Panc1 (cell line): ENCODE results near the gene STK24. TPM values are rescaled to one million over a fixed set of nuclear protein-coding genes. Genes with fewer than 3 reads are reported as not detected.
A peak's percentile ranks its signal among the peaks of the same experiment; 100 is the strongest.
"Not testable (repeated sequence)": the region's sequence is repeated elsewhere in the genome, so short reads cannot be mapped to it uniquely, and the experiment has no call there.

Experiments used
- ATAC-seq: fragments of 200-7000 bp; cut with Tn5 transposase; 2 replicates; pipeline ENCODE4 v1.9.1; 2020; ENCODE audit warnings: mild to moderate bottlenecking, moderate library complexity
- BruUV-seq: library from RNA; stranded (reverse); fragments of 400-500 nt; replicated peaks from 2 replicates; lab custom pipeline; 2021; lab: Mats Ljungman, UMichigan
- CTCF ChIA-PET: fragments of 300-600 bp; sonication (Branson Sonifier 250); formaldehyde crosslinking; loops from one replicate; lab custom pipeline; 2022; ENCODE audit warnings: antibody characterized with exemption; lab: Charles Lee
- POLR2A ChIA-PET: fragments of 300-600 bp; sonication (Branson Sonifier 250); formaldehyde crosslinking; loops from one replicate; lab custom pipeline; 2022; ENCODE audit warnings: antibody characterized with exemption; lab: Charles Lee
- DNase-seq: peaks from one replicate; pipeline ENCODE4 v3.0.0-alpha.2; 2010; ENCODE audit warnings: low read depth, low spot score
- H3K27ac ChIP-seq: 2 replicates; pipeline ENCODE4 v1.5.1; 2011; ENCODE audit warnings: mild to moderate bottlenecking, low read length, inconsistent platforms
- H3K27me3 ChIP-seq: fragments of 200-500 bp; sonication (Bioruptor generic); 2 replicates; pipeline ENCODE4 v1.6.0; 2014; ENCODE audit warnings: low read length, inconsistent platforms; ENCODE audit not compliant: control insufficient read depth, insufficient read depth
- H3K36me3 ChIP-seq: fragments of 200-500 bp; sonication (Bioruptor generic); 2 replicates; pipeline ENCODE4 v1.5.1; 2014; ENCODE audit warnings: inconsistent platforms, mild to moderate bottlenecking, low read length, moderate library complexity; ENCODE audit not compliant: control insufficient read depth, insufficient read depth
- H3K4me1 ChIP-seq: 2 replicates; pipeline ENCODE4 v1.5.1; 2011; ENCODE audit warnings: inconsistent platforms, mild to moderate bottlenecking, low read length, moderate library complexity; ENCODE audit not compliant: control insufficient read depth, insufficient read depth
- H3K4me3 ChIP-seq, 2 experiments: 2 replicates each; pipeline ENCODE4 v1.5.1; 2011 to 2012; ENCODE audit warnings: low read depth in 2 of 2, low read length in 2 of 2, mild to moderate bottlenecking in 2 of 2, inconsistent platforms in 1 of 2, moderate library complexity in 1 of 2
- H3K9me3 ChIP-seq: fragments of 200-500 bp; sonication (Bioruptor generic); 2 replicates; pipeline ENCODE4 v1.5.1; 2014; ENCODE audit warnings: low read depth, mild to moderate bottlenecking, inconsistent platforms, low read length, moderate library complexity; ENCODE audit not compliant: control insufficient read depth, insufficient read depth
- CTCF ChIP-seq: fragments of 450-650 bp; IDR thresholded peaks from 2 replicates; pipeline ENCODE4 v1.5.1; 2017; ENCODE audit warnings: mild to moderate bottlenecking
- POLR2AphosphoS5 ChIP-seq: IDR thresholded peaks from 2 replicates; pipeline ENCODE4 v1.6.1; 2012; ENCODE audit warnings: mild to moderate bottlenecking, low read depth, low read length, moderate library complexity
- REST ChIP-seq, 2 experiments: IDR thresholded peaks; 2 replicates each; pipeline ENCODE4 v1.6.1; 2011 to 2012; ENCODE audit warnings: low read depth in 2 of 2, control low read depth in 1 of 2, low read length in 1 of 2, mild to moderate bottlenecking in 1 of 2, moderate library complexity in 1 of 2; ENCODE audit not compliant: insufficient read depth in 1 of 2
- SIN3A ChIP-seq: IDR thresholded peaks from 2 replicates; pipeline ENCODE4 v1.6.1; 2012; ENCODE audit warnings: low read depth, mild to moderate bottlenecking, low read length, moderate library complexity, borderline replicate concordance; ENCODE audit not compliant: insufficient read depth
- TCF7L2 ChIP-seq: IDR thresholded peaks from 2 replicates; pipeline ENCODE4 v1.6.1; 2011; ENCODE audit warnings: mild to moderate bottlenecking, low read depth, low read length, inconsistent platforms
- in situ Hi-C: cut with HindIII; loops from 2 replicates; pipeline ENCODE4 v1.10.0; 2016; ENCODE audit warnings: low sequenced_read_pairs, low pct_unique_long_range_greater_than_20kb
- intact Hi-C: fragments of 100-400 bp; cut with micrococcal nuclease; formaldehyde crosslinking; loops from one replicate; pipeline ENCODE4 v1.10.0; 2022; ENCODE audit not compliant: unreplicated experiment
- total RNA-seq: library from RNA; stranded (reverse); gene quantifications from one replicate; pipeline ENCODE4 v1.2.1, GENCODE V29; 2021; ENCODE audit not compliant: unreplicated experiment

Gene STK24
- total RNA-seq, 1 experiment from 2014 or later, result 57.3 TPM

- BruUV-seq, result no TSS peak
- H3K9me3 ChIP-seq, result no peaks in the 10 kb centered on the region
- H3K4me3 ChIP-seq, result peak overlapping the region; percentile 26 to 51
- peak overlapping the region; percentile 85 for H3K27ac ChIP-seq
- peak; percentile 82 for ATAC-seq
- intact Hi-C loops, result no loop called here
- no peak for DNase-seq
- no peaks in the 10 kb centered on the region for H3K27me3 ChIP-seq
- peaks cover 35% of the 10 kb centered on the region for H3K4me1 ChIP-seq
- ChIA-PET POLR2A (interaction anchor here (0.6 kb wide), 1 partner anchor 10 kb away, joined by 5 read pairs; no protein-coding TSS in a partner anchor), CTCF (no interaction called here)
- TF ChIP-seq TCF7L2 (no peak), CTCF (no peak), POLR2AphosphoS5 (no peak), REST (IDR thresholded peaks at IDR 0.05; ENCODE audit: insufficient read depth in 1 of 2, low read depth in 2 of 2, low read length in 1 of 2) (no peak), SIN3A (no peak)
- in situ Hi-C loops, result no loop called here
- H3K36me3 ChIP-seq, result no peaks in the 10 kb centered on the region; the same call in 1 of the 2 replicates
Measured at GRCh38 chr13:98570929-98571372, 6.0 kb downstream of the STK24 start.

GRCh38 chr13:98569494-98570367 is 7.2 kb downstream of the STK24 start:
- H3K4me3 ChIP-seq, H3K9me3 ChIP-seq, H3K27me3 ChIP-seq, intact Hi-C loops, CTCF ChIA-PET, DNase-seq, H3K36me3 ChIP-seq, BruUV-seq, in situ Hi-C loops, ATAC-seq, POLR2A ChIA-PET: not testable (repeated sequence)
- Histone ChIP-seq H3K27ac (peak overlapping the region; percentile 85; the same call in 1 of the 2 replicates), H3K4me1 (peaks cover 35% of the 10 kb centered on the region)

GRCh38 chr13:98568918-98569317 is 8.0 kb downstream of the STK24 start:
- TF ChIP-seq REST (IDR thresholded peaks at IDR 0.05; ENCODE audit: insufficient read depth in 1 of 2, low read depth in 2 of 2, low read length in 1 of 2) (no peak), SIN3A (no peak), TCF7L2 (no peak), POLR2AphosphoS5 (no peak), CTCF (no peak)
- H3K27ac ChIP-seq, result no peak overlapping the region
- H3K4me3 ChIP-seq, result no peak overlapping the region
- intact Hi-C loops (no loop called here), in situ Hi-C loops (no loop called here)
- DNase-seq (no peak), ATAC-seq (no peak)
- ChIA-PET CTCF (no interaction called here), POLR2A (no interaction called here)
- no peaks in the 10 kb centered on the region for H3K36me3 ChIP-seq
- BruUV-seq, result no TSS peak
- H3K27me3 ChIP-seq, result no peaks in the 10 kb centered on the region
- peaks cover 28% of the 10 kb centered on the region for H3K4me1 ChIP-seq
- no peaks in the 10 kb centered on the region for H3K9me3 ChIP-seq
